GM13976 (cell line): ENCODE results near the gene C6orf132.

ENCODE experiments used
- DNase-seq: peaks from one replicate; pipeline ENCODE4 v3.0.0; 2012; ENCODE audit warnings: low spot score
- CTCF ChIP-seq: IDR thresholded peaks from 2 replicates; pipeline ENCODE4 v1.5.1; 2012; ENCODE audit warnings: borderline replicate concordance, mild to moderate bottlenecking; ENCODE audit not compliant: insufficient read depth; ENCODE audit errors: extremely low read depth, missing control alignments, control extremely low read depth
- in situ Hi-C: fragments of 300-500 bp; cut with MboI; formaldehyde crosslinking; loops from one replicate; pipeline ENCODE4 v1.12.0; 2022; ENCODE audit warnings: low sequenced_read_pairs, mixed read lengths, inconsistent platforms; ENCODE audit not compliant: unreplicated experiment

C6orf132 gene

DNA sequence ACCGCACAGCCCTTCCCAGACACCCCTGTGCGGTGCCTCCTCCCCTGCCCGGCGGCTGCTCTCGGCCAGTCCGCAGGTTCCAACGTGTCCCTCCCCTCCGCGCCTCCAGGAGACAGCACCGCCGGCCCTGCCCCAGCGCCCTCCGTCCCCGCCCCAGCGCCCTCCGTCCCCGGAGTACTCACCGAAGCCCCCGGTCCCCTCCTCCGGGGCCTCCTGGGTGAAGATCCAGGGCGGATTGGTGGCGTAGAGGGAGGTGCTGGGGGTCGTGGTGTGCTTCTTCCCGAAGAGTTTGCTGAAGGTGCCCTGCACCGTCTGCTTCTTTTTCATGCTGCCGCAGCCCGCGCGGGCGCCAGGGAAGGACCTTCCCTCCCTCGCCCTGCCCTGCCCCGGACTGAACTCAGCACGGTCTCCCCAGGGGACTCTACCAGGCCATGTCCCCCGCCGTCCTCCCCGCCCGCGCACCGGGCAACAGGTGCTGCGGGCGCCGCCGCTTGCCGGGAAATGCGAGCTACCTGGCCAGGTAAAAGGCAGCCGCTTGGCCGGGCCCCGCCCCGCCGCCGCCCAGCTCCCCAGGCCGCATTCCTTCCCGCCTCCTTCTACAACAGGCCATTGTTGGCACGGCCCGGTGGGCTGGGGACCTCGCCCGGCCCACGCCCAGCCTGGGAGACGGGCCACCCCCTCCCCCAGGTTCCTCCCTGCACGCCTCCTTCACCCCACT lies at the start of gene C6orf132:
TSS of gene C6orf132 (minus strand) at position 503 of the 718 bp plus-strand sequence. CDS start at position 327, 176 bp downstream.
- DNase-seq: no peak
- in situ Hi-C loops: no loop called here
- no peak for TF ChIP-seq CTCF

GRCh38 chr6:42190554-42191183 lies 48.2 kb upstream of the C6orf132 start:
- in situ Hi-C loops: no loop called here
- no peak for TF ChIP-seq CTCF

GRCh38 chr6:42188406-42188805 lies 46.0 kb upstream of the C6orf132 start:
- in situ Hi-C loops: no loop called here
- DNase-seq: no peak
- TF ChIP-seq CTCF: no peak

More at GRCh38 chr6:42190554-42191183, 48.2 kb upstream of the C6orf132 start:
- DNase-seq: no peak

GRCh38 chr6:42185597-42185996 lies 43.2 kb upstream of the C6orf132 start:
- no peak for DNase-seq
- in situ Hi-C loops: no loop called here
- no peak for TF ChIP-seq CTCF

DNA sequence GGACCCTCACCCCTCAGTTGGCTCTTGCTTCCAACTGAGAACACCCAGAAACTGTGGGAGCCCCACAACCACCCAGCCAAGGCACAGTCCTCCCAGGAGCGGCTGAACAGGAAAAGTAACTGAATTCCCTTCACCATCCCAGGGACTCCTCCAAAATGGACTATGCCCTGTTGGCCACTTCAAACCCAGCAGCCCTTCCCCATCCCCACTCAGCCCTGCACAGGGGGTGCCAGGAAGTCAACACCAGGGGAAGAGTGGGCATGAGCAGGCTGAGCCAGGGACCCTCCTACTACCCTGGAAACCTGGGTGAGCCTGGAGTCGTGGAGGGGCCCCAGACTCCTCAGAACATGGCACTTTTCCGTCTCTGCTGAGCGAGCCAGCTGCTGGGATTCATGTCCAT lies 42.1 kb upstream of the C6orf132 start:
- in situ Hi-C loops: no loop called here
- DNase-seq: no peak
- no peak for TF ChIP-seq CTCF

- in situ Hi-C loops: no loop called here
- no peak for DNase-seq
- TF ChIP-seq CTCF: no peak
These were observed 39.7 kb upstream of the C6orf132 start for GRCh38 chr6:42182101-42182500.

- no peak for DNase-seq
- in situ Hi-C loops: no loop called here
These were observed 37.5 kb upstream of the C6orf132 start for GRCh38 chr6:42179945-42180313.

More at GRCh38 chr6:42179945-42180313, 37.5 kb upstream of the C6orf132 start:
- no peak for TF ChIP-seq CTCF
